Right atrium auricular region (tissue), 2 donors: ENCODE data around the gene SLC35A4. TPM values are rescaled to one million over a fixed set of nuclear protein-coding genes. Genes with fewer than 3 reads are reported as not detected.

ENCODE experiments used
- DNase-seq: peaks from one replicate; pipeline ENCODE4 v3.0.0-alpha.2; 2019; ENCODE audit warnings: low spot score
- H3K27ac ChIP-seq, 2 donors: fragments of 200-600 bp; sonication (generic); 1 replicate in 1 of 2; 2 replicates in 1 of 2; pipeline ENCODE4 v1.5.1; 2016 to 2019
- H3K27me3 ChIP-seq, 2 donors: fragments of 200-600 bp; sonication (generic); one replicate each; pipeline versions ENCODE4 v1.5.1 to v1.6.0; 2017 to 2019
- H3K36me3 ChIP-seq: fragments of 200-600 bp; sonication (generic); one replicate; pipeline ENCODE4 v1.5.1; 2016
- H3K4me1 ChIP-seq, 2 donors: fragments of 200-600 bp; sonication (generic); one replicate each; pipeline versions ENCODE4 v1.5.1 to v1.6.0; 2017 to 2019
- H3K4me3 ChIP-seq, 2 donors: fragments of 200-600 bp; sonication (generic); 1 replicate in 1 of 2; 2 replicates in 1 of 2; pipeline ENCODE4 v1.5.1; 2017 to 2019; ENCODE audit warnings: mild to moderate bottlenecking in 1 of 2, moderate library complexity in 1 of 2
- H3K9me3 ChIP-seq, 2 donors: fragments of 200-600 bp; sonication (generic); one replicate each; pipeline ENCODE4 v1.5.1; 2019
- total RNA-seq, 2 donors: library from RNA; depleted of rRNA; stranded (reverse); fragments of >200 nt; gene quantifications; one replicate each; pipeline ENCODE4 v1.1.0, GENCODE V29; 2016
- TF ChIP-seq, protein P1 (sequence below), 2 donors: fragments of 200-600 bp; sonication (generic); IDR thresholded peaks; one replicate each; pipeline ENCODE4 v1.5.1; 2019; ENCODE audit warnings: antibody characterized with exemption in 2 of 2

SLC35A4 gene
- total RNA-seq, 2 donors from 2014 or later: 47.4 to 63.9 TPM

DNA sequence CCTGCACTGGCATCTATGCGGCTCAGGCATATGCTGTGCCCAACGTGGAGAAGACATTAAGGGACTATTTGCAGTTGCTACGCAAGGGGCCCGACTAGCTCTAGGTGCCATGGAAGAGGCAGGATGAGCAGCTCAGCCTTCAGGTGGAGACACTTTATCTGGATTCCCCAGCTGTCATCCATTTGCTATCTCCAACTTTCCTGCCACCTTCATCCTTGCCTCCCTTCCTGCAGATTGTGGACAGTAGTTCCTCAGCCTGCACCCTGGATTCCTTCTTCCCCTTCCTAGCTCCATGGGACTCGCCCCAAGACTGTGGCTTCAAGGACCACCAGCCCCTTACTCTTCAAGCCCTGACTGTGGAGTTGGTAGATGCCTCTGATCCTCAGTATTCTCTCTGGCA lies 2.0 kb downstream of the SLC35A4 start:
- TF ChIP-seq, protein P1, sequence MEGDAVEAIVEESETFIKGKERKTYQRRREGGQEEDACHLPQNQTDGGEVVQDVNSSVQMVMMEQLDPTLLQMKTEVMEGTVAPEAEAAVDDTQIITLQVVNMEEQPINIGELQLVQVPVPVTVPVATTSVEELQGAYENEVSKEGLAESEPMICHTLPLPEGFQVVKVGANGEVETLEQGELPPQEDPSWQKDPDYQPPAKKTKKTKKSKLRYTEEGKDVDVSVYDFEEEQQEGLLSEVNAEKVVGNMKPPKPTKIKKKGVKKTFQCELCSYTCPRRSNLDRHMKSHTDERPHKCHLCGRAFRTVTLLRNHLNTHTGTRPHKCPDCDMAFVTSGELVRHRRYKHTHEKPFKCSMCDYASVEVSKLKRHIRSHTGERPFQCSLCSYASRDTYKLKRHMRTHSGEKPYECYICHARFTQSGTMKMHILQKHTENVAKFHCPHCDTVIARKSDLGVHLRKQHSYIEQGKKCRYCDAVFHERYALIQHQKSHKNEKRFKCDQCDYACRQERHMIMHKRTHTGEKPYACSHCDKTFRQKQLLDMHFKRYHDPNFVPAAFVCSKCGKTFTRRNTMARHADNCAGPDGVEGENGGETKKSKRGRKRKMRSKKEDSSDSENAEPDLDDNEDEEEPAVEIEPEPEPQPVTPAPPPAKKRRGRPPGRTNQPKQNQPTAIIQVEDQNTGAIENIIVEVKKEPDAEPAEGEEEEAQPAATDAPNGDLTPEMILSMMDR (IDR thresholded peaks at IDR 0.05): no peak
- H3K36me3 ChIP-seq: peaks cover 20% of the 10 kb centered on the region
- H3K4me3 ChIP-seq: no peak overlapping the region
- DNase-seq: no peak
- no peak overlapping the region for H3K27ac ChIP-seq
- no peaks in the 10 kb centered on the region for H3K27me3 ChIP-seq
- peaks cover 0 to 78% of the 10 kb centered on the region in 2 donors for H3K4me1 ChIP-seq
- no peaks in the 10 kb centered on the region for H3K9me3 ChIP-seq

DNA sequence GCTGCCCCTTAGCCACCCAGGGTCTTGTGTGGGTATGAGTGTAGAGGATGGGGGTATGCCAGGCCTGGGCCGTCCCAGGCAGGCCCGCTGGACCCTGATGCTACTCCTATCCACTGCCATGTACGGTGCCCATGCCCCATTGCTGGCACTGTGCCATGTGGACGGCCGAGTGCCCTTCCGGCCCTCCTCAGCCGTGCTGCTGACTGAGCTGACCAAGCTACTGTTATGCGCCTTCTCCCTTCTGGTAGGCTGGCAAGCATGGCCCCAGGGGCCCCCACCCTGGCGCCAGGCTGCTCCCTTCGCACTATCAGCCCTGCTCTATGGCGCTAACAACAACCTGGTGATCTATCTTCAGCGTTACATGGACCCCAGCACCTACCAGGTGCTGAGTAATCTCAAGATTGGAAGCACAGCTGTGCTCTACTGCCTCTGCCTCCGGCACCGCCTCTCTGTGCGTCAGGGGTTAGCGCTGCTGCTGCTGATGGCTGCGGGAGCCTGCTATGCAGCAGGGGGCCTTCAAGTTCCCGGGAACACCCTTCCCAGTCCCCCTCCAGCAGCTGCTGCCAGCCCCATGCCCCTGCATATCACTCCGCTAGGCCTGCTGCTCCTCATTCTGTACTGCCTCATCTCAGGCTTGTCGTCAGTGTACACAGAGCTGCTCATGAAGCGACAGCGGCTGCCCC lies 2.6 kb downstream of the SLC35A4 start:
- TF ChIP-seq, protein P1 (IDR thresholded peaks at IDR 0.05): no peak
- H3K36me3 ChIP-seq: peaks cover 20% of the 10 kb centered on the region
- H3K4me1 ChIP-seq: peaks cover 0 to 80% of the 10 kb centered on the region in 2 donors
- no peak overlapping the region for H3K27ac ChIP-seq
- H3K27me3 ChIP-seq: no peaks in the 10 kb centered on the region
- DNase-seq: no peak
- no peaks in the 10 kb centered on the region for H3K9me3 ChIP-seq
- no peak overlapping the region for H3K4me3 ChIP-seq

DNA sequence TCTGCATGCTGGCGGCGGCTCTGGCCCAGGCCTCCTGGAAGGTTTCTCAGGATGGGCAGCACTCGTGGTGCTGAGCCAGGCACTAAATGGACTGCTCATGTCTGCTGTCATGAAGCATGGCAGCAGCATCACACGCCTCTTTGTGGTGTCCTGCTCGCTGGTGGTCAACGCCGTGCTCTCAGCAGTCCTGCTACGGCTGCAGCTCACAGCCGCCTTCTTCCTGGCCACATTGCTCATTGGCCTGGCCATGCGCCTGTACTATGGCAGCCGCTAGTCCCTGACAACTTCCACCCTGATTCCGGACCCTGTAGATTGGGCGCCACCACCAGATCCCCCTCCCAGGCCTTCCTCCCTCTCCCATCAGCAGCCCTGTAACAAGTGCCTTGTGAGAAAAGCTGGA lies 3.2 kb downstream of the SLC35A4 start:
- TF ChIP-seq, protein P1 (IDR thresholded peaks at IDR 0.05): no peak
- peaks cover 0 to 79% of the 10 kb centered on the region in 2 donors for H3K4me1 ChIP-seq
- no peaks in the 10 kb centered on the region for H3K27me3 ChIP-seq
- peaks cover 20% of the 10 kb centered on the region for H3K36me3 ChIP-seq
- DNase-seq: no peak
- H3K27ac ChIP-seq: peak overlapping the region in 1 of 2 donors; percentile 74
- H3K4me3 ChIP-seq: no peak overlapping the region
- no peaks in the 10 kb centered on the region for H3K9me3 ChIP-seq

DNA sequence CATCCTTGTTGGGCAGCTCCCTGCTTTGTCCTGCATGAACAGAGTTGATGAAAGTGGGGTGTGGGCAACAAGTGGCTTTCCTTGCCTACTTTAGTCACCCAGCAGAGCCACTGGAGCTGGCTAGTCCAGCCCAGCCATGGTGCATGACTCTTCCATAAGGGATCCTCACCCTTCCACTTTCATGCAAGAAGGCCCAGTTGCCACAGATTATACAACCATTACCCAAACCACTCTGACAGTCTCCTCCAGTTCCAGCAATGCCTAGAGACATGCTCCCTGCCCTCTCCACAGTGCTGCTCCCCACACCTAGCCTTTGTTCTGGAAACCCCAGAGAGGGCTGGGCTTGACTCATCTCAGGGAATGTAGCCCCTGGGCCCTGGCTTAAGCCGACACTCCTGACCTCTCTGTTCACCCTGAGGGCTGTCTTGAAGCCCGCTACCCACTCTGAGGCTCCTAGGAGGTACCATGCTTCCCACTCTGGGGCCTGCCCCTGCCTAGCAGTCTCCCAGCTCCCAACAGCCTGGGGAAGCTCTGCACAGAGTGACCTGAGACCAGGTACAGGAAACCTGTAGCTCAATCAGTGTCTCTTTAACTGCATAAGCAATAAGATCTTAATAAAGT lies 3.9 kb downstream of the SLC35A4 start:
- TF ChIP-seq, protein P1 (IDR thresholded peaks at IDR 0.05): no peak
- no peaks in the 10 kb centered on the region for H3K27me3 ChIP-seq
- peaks cover 0 to 73% of the 10 kb centered on the region in 2 donors for H3K4me1 ChIP-seq
- H3K4me3 ChIP-seq: no peak overlapping the region
- DNase-seq: no peak
- no peaks in the 10 kb centered on the region for H3K9me3 ChIP-seq
- peak overlapping the region; percentile 71 to 74 for H3K27ac ChIP-seq
- H3K36me3 ChIP-seq: peaks cover 20% of the 10 kb centered on the region

DNA sequence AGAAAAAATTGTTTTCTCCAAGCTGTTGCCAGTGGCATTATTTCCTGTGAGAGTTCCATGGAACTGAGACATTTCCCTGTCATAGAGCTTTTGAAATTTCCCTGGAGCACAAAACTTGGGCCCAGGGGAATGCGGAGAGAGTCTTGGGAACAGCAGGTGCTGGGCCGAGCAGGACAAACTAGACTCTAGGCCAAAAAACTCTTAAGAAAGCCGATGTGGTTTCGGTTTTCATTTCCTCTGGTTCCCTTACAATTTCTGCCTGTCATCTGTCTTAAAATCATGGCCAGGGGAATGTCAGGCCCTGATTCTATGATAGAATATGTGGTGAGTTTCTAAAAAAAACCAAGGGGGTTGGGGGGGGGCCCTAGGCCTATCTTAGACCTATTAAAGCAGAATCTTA lies 4.6 kb downstream of the SLC35A4 start:
- peak overlapping the region; percentile 71 to 74 for H3K27ac ChIP-seq
- H3K4me1 ChIP-seq: peaks cover 0 to 75% of the 10 kb centered on the region in 2 donors
- TF ChIP-seq, protein P1 (IDR thresholded peaks at IDR 0.05): no peak
- peaks cover 20% of the 10 kb centered on the region for H3K36me3 ChIP-seq
- no peaks in the 10 kb centered on the region for H3K27me3 ChIP-seq
- no peaks in the 10 kb centered on the region for H3K9me3 ChIP-seq
- DNase-seq: no peak
- H3K4me3 ChIP-seq: no peak overlapping the region
